BJ (cell line): Measurements from ENCODE around the gene SPRYD3. TPM values are rescaled to one million over a fixed set of nuclear protein-coding genes. Genes with fewer than 3 reads are reported as not detected.

Experiments used
- CTCF ChIA-PET: fragments of 350-600 bp; formaldehyde crosslinking; extraction: SDS; loops from one replicate; lab custom pipeline; 2021; ENCODE audit warnings: antibody characterized with exemption, inconsistent platforms; lab: Yijun Ruan, JAX
- POLR2A ChIA-PET: fragments of 300-600 bp; sonication (Branson Sonifier 250); formaldehyde crosslinking; extraction: SDS; loops from one replicate; lab custom pipeline; 2021; ENCODE audit warnings: antibody characterized with exemption; lab: Charles Lee
- DNase-seq: peaks from one replicate; pipeline ENCODE4 v3.0.0-alpha.2; 2011; ENCODE audit warnings: low read depth
- H3K27me3 ChIP-seq: 2 replicates; pipeline ENCODE4 v1.6.0; 2011; ENCODE audit warnings: low read length; ENCODE audit not compliant: control insufficient read depth, insufficient read depth
- H3K36me3 ChIP-seq: 2 replicates; pipeline ENCODE4 v1.5.1; 2011; ENCODE audit warnings: low read length; ENCODE audit not compliant: control insufficient read depth, insufficient read depth
- H3K4me3 ChIP-seq: 2 replicates; pipeline ENCODE4 v1.5.1; 2011; ENCODE audit warnings: low read depth, mild to moderate bottlenecking, control low read depth, low read length
- polyA plus RNA-seq: library from polyadenylated mRNA; depleted of rRNA; stranded (reverse); fragments of >200 nt; gene quantifications from 2 replicates; pipeline ENCODE4 v1.2.3, GENCODE V29; 2011
- TF ChIP-seq, protein P1 (sequence below): IDR thresholded peaks from 2 replicates; pipeline ENCODE4 v1.5.1; 2011; ENCODE audit warnings: low read depth, mild to moderate bottlenecking, control low read depth, inconsistent platforms, low read length, moderate library complexity; ENCODE audit not compliant: insufficient read depth

Gene SPRYD3
- polyA plus RNA-seq, 1 experiment = 48.0 TPM

DNA sequence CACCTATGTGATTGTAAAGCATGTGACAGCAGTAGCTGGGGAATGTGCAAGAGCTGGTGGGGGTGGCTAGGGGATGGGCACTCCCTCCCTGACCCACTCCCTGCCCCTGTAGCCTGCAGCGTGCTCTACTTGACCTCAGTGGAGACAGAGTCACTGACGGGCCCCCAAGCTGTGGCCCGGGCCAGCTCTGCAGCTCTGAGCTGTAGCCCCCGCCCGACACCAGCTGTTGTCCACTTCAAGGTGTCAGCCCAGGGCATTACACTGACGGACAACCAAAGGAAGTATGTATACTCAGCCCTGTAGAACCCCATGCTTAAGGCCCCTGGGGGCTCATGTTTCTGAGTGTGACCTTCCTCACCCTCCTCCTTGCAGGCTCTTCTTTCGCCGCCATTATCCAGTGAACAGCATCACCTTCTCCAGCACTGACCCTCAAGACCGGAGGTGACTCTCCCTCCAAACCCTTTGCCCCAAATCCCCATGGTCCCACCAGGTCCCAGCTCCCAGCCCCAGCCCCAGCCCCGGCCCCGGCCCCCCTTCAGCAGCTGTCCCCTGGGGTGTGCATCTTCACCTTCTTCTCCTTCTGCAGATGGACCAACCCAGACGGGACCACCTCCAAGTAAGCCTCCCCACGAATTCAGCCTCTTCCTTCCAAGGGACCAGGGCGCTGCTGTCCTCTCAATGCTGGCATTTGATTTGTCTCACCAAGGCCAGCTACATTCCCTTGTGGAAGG, 16.0 kb downstream of the SPRYD3 start:
- CTCF ChIA-PET = interaction anchor here (2.6 to 17.3 kb wide), 4 partner anchors 10 to 134 kb away, joined by 10 to 416 read pairs (median 150); partner anchors contain the start of genes IGFBP6, SOAT2 and TNS2
- POLR2A ChIA-PET = no interaction called here
- H3K4me3 ChIP-seq = no peak overlapping the region
- no peak for DNase-seq
- TF ChIP-seq, protein P1, sequence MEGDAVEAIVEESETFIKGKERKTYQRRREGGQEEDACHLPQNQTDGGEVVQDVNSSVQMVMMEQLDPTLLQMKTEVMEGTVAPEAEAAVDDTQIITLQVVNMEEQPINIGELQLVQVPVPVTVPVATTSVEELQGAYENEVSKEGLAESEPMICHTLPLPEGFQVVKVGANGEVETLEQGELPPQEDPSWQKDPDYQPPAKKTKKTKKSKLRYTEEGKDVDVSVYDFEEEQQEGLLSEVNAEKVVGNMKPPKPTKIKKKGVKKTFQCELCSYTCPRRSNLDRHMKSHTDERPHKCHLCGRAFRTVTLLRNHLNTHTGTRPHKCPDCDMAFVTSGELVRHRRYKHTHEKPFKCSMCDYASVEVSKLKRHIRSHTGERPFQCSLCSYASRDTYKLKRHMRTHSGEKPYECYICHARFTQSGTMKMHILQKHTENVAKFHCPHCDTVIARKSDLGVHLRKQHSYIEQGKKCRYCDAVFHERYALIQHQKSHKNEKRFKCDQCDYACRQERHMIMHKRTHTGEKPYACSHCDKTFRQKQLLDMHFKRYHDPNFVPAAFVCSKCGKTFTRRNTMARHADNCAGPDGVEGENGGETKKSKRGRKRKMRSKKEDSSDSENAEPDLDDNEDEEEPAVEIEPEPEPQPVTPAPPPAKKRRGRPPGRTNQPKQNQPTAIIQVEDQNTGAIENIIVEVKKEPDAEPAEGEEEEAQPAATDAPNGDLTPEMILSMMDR = peak; percentile 12; the same call in 1 of the 2 replicates
- peaks cover 52% of the 10 kb centered on the region for H3K36me3 ChIP-seq
- H3K27me3 ChIP-seq = no peaks in the 10 kb centered on the region

DNA sequence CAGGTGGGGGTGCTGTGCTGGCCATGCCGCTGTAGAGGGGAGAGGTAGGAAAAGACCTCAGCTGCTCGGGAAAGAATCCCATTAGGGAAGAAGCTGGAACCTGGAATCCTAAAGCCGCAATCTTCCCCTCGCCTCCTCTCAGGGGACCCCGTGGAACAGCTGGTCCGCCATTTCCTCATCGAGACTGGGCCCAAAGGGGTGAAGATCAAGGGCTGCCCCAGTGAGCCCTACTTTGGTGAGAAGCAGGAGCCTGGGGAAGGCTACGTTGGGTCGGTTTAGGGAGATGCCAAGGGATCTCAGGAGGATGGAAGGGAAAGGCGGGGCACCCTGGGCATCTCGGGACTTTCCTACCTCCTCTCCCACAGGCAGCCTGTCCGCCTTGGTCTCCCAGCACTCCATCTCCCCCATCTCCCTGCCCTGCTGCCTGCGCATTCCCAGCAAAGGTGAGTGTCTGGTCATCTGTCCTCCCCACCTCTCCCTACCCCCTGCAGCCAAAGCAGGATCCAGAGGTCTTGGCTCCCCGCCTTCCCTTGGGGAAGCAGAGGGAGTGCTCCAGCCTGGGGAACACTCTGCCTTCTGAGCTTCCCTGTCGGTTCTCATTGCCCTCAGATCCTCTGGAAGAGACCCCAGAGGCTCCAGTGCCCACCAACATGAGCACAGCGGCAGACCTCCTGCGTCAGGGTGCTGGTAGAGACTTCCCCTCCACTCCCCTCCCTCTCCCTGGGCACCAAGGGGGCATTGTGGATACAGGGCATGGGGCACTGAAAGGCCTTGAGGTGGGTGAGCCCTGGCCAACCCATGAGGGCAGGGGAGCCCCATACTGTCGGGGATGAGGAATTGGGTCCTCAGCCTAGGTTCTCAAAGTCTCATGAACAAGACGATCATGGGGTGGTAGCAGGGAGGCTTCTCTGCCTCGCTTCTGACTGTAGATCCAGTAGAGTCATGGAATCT, 16.9 kb downstream of the SPRYD3 start:
- ChIA-PET POLR2A (no interaction called here), CTCF (interaction anchor here (0.7 to 17.3 kb wide), 6 partner anchors 11 to 135 kb away, joined by 3 to 416 read pairs (median 12); partner anchors contain the start of genes IGFBP6, SOAT2 and TNS2)
- no peaks in the 10 kb centered on the region for H3K27me3 ChIP-seq
- TF ChIP-seq, protein P1 = no peak
- peaks cover 57% of the 10 kb centered on the region for H3K36me3 ChIP-seq
- no peak for DNase-seq
- no peak overlapping the region for H3K4me3 ChIP-seq

DNA sequence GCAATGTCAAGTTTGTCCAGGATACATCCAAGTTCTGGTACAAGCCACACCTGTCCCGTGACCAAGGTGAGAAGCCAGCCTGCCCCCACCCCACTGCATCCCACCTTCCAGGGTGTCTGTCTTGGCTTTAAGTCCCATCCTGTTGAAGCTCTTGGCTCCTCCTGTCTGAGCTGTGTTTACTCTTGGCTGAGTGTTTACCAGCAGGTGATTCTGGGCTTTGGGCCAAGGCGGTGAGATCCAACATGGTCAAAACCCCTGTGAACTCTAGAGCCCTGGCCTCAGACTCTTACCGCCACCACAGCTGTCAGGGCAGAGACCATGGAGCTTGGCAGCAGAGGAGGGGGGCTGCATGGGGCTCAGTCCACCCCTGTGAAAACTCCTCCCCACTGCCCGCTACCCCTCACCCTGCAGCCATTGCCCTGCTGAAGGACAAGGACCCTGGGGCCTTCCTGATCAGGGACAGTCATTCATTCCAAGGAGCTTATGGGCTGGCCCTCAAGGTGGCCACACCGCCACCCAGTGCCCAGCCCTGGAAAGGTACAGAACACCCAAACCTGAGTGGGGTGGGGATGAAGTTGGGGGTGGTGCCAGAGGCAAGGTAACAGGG, 17.7 kb downstream of the SPRYD3 start:
- ChIA-PET CTCF (interaction anchor here (0.7 to 17.3 kb wide), 4 partner anchors 12 to 136 kb away, joined by 3 to 285 read pairs (median 10); partner anchors contain the start of gene TNS2), POLR2A (no interaction called here)
- Histone ChIP-seq H3K4me3 (no peak overlapping the region), H3K36me3 (peaks cover 59% of the 10 kb centered on the region), H3K27me3 (no peaks in the 10 kb centered on the region)
- no peak for DNase-seq
- TF ChIP-seq, protein P1 = 0 out of 2 replicates have a peak, but pooled peaks have one; percentile 14

DNA sequence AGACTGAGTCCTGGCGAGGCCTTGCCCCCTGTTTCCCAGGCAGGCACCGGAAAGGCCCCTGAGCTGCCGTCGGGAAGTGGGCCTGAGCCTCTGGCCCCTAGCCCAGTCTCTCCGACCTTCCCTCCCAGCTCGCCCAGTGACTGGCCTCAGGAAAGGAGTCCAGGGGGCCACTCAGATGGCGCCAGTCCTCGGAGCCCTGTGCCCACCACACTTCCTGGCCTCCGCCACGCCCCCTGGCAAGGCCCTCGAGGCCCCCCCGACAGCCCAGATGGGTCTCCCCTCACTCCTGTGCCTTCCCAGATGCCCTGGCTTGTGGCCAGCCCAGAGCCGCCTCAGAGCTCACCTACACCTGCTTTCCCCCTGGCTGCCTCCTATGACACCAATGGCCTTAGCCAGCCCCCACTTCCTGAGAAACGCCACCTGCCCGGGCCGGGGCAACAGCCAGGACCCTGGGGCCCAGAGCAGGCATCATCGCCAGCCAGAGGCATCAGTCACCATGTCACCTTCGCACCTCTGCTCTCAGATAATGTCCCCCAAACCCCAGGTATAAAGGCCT, 18.4 kb downstream of the SPRYD3 start:
- ChIA-PET POLR2A (interaction anchor here (0.6 kb wide), 1 partner anchor 38 kb away, joined by 17 read pairs; no protein-coding TSS in a partner anchor), CTCF (interaction anchor here (1.2 to 17.3 kb wide), 3 partner anchors 8 to 22 kb away, joined by 3 to 285 read pairs (median 5); partner anchors contain the start of gene TNS2)
- no peaks in the 10 kb centered on the region for H3K27me3 ChIP-seq
- H3K36me3 ChIP-seq = peaks cover 57% of the 10 kb centered on the region
- TF ChIP-seq, protein P1 = no peak
- no peak for DNase-seq
- no peak overlapping the region for H3K4me3 ChIP-seq
